Measurements from ENCODE around the gene MICAL3.

Gene MICAL3

DNA sequence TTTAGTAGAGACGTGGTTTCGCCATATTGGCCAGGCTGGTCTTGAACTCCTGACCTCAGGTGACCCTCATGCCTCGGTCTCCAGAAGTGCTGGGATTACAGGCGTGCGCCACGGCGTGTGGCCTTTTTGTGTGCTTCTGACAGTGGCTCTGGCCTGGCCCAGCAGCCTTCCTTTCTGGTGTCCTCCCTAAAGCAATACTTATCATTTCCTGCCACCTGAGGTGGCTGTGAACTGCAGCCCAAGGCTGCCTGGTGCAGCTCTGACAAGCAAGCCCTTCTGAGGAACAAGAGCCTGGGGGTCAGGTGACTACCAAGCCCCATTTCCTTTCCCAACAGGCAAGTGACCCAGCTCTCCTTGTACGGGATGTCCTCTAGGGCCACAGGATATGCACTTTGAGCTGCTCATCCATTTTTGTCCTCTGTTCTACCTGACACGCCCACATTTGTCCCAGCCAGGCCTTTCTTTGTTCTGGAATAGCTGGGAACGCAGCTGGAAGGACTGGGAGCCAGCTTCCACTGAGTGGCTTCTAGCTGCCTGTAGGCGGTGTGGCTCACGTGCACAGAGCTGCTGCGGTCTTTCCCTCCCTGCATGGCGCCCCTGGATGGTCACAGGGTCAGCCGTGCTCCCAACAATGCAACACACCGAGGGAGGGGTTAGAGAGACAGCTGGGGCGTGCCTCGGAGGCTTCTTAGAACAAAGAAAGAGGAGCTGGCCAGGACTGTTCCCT lies 237.8 kb downstream of the MICAL3 start:
- no peak for DNase-seq

DNA sequence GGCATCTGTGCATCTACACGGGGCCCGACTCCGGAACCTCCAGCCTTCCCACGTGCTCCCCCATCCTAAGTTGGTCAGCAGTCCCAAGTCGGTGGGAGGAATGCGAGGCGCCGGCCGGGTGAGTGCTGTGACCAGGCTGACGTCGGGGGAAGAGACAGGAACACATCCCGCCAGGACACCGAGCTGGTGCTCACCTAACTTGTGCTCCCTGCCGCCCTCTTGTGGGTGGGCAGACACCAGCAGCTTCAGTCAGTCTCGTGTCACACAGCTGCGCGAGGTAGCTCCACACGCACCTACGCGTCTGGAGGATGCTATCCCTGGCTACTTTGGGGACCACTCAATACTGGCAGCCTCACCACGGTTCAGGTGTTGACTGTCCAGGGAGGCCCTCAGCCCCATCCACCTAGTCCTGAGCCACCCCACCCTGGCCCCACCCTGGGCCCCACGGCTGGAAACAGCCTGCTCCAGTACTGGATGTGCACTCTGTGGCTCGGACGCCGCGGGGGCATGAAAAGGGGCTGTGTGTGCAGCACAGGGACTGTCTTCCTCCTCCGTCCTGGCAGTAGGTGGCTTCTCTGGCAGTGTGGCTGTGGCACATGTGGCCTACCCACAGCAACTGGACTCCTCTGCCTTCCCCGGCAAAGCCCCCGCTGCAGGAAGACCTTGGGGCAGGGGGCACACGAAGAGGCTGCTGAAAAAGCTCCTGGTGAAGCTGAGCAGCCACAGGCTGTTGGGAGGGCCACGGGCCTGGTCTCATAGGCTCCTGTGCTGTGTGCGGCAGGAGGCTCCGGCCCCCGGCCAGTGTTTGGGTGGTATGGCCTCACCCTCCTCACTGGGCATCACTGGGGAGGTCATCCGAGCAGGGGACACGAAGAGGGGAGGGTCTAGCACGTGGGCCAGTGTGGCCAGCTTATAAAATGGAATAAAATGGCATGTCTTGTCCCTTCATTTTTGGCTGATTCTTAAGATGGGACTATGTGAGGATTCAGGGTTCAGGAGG lies 238.9 kb downstream of the MICAL3 start:
- no peak for DNase-seq

DNA sequence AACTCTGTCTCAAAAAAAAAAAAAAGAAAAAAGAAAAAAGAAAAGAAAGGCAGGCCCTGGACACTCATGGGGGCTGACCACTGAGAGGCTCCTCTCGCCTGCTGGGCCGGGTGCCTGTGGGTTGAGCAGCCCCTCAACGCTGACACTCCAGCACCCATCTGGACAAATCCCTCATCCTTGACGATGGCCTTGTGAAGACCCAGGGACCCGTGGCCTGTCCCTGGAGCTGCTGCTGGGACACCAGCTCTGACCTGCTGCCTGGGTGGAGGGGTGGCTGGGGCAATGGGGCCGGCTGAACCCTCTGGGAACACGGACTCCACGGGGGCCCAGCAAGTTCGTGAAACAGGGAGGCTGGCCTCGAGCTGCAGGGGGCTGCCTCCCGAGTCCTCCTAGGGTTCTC lies 239.6 kb downstream of the MICAL3 start:
- DNase-seq = no peak

- no peak for DNase-seq
Measured at GRCh38 chr22:17783773-17784480, 240.4 kb downstream of the MICAL3 start.

DNA sequence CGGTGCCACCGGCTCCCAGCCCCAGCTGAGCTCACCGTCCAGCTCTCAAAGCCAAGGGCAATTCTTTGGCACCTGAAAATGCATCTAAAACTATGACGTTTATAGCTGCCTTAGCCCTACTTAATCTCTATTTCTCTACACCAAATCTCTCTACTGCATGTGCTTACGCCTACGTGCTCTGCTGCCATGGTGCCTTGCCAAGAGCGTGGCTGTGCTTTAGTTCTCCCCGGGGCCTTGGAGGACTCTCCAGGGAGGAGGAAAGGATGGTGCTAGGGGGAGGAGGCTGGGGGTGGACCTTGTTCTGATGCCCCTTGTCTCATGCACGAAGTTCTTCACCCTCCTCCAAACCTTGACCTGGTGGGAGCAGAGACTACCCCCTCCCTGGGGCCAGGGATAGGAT lies 241.0 kb downstream of the MICAL3 start:
- no peak for DNase-seq

DNA sequence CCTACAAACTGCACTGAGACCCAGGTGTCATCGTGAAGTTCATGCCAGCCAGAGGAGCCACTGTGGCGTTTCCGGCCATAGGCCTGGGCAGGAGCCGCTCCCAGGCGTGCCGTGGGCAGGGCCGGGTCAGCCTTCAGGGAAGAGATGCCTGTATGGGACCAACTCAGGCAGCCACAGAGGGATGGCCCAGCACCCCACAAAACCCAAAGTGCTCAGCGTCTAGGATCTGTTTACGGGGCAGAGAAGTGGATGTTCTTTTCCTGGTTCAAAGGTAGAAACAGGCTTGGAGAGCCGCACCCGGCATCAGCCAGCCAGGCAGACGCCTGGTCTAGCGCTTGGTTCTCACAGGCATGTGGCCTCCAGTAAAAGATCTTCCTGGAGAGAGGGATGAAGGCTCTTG lies 241.7 kb downstream of the MICAL3 start:
- no peak for DNase-seq

DNA sequence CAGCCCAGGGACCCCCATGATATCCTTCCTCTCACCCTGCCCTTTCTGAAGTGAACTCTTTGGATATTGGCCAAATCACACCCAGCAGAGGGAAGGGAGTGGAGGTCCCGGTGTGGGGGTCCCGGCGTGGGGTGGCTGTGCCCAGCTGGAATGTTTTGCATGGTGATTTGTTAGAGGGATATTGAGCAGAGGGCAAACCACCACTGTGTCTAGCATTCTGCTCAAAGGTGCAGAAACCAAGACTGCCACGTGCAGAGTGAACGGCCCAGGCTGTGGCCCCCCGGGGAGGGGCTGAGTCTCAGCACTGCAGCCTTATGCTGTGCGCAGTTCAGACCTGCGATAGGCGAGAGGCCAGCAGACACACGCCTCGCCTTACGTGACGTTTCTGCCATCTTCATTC lies 242.2 kb downstream of the MICAL3 start:
- DNase-seq = no peak

GRCh38 chr22:17781319-17782031 lies 242.9 kb downstream of the MICAL3 start:
- DNase-seq = no peak

- DNase-seq = no peak
Measured at GRCh38 chr22:17780741-17781318, 243.5 kb downstream of the MICAL3 start.

DNA sequence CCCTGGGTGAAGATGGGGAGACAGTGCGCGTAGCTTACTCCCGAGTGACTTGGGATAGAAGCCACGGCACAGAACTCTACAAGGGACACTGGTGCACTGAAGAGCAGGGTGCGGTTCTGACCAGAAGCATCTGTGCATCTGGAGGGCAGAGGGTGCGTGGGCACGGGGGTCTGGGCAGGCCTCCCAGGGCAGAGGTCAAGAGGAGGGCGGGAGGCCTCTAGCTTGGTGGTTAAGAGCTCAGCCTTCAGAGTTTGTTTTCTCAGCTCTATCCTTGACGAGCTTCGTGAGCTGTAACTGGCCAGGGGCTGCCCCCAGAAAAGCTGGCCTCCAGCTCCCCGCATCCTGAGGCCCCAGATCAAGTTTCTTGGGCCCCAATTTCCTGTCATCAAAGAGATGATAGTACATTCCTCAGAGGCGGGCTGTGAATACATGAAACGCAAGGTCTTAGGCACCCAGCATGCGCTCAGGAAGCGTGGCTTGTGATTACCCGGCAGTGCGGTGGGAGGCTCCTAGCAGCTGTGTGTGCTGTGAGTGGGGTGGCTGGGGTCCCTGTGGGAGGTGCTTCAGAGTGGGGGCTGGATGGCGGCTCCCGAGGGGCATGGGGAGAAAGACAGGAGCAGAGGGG lies 244.1 kb downstream of the MICAL3 start:
- no peak for DNase-seq

DNA sequence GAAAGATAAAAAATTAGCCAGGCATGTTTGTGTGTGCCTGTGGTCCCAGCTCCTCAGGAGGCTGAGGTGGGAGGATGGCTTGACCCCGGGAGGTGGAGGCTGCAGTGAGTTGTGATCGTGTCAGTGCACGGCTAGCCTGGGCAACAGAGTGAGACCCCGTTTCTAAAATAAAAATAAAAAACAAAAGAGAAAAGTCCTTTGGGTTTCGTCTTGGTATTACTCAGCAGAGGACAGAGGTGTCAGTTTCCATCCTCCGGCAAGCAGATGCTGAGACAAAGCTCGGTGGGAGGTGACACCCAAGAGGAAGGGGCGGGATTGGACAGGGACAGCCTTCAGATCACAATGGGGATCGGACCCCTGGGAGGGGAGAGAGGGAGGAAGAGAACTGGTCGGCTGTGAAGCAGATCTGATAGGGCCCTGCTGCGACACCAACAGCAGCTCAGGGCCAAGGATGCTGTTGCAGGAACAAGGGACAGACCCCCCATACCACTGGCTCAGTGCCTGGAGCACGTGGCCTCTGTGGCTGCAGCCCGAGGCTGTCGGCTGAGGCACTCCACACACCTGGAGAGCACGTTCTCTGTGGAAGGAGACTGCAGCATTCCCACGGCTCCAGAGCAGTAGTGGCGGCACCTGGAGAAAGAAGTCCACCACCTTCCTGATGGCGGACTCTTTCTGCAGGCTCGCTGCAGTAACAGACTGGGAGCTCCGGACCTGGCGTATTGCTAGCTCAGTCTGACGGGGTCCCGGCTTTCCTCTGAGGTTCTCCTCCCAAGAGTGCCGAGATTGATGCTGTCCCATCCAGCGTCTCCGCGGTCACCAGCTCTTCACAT lies 244.9 kb downstream of the MICAL3 start:
- no peak for DNase-seq

- no peak for DNase-seq
Measured at GRCh38 chr22:17778412-17778976, 245.9 kb downstream of the MICAL3 start.

DNA sequence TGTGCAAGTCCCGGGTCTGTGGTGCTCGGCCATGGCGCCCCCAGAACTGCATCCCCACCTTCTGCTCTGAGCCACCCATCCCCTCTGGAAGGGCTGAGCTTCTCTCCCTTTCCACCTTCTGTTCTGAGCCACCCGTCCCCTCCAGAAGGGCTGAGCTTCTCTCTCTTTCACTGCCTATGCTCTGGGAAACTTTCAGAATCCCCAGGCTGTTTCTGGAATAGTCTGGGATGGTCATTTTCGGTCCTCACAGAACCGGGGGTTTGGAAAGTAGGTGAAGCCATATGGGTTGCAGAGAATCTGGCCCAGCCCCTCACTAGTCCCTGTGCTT lies 246.7 kb downstream of the MICAL3 start:
- no peak for DNase-seq

- no peak for DNase-seq
Measured at GRCh38 chr22:17777005-17777716, 247.2 kb downstream of the MICAL3 start.

DNA sequence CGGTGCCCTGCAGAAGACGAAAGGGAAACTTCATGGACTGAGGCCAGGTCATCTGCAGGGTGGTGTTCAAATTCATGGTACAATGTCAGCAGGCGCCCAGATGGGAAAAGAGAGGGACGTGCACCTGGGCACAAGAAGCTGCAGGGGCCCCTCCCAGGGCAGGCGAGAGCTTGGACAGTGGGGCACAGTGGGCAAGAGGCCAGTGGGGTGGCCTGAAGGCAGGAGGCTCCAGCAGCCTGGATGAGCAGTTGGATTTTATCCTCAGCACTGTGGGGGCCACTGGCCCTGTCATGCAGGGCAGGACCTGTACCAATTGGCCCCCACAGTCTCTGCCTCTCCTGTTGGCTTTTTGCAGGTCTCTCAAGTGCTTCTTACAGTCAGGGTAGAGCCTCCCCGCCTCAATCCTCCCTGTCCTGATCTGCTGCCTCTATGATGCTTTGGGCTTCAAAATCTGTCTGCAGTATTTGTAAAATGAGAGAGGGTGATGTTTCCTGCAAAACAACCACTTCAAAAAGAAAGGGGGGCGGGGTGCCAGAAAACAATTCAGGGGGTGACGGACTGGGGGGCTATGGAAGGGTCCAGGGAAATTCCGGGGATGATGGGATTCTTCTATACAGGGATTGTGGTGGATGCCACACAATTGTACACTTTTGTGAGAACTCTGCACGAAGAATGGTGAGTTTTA lies 248.4 kb downstream of the MICAL3 start:
- no peak for DNase-seq

GRCh38 chr22:17774926-17775685 lies 249.3 kb downstream of the MICAL3 start:
- DNase-seq = no peak

- DNase-seq = no peak
Measured at GRCh38 chr22:17774206-17774925, 250.0 kb downstream of the MICAL3 start, which contains the start of gene BID. TSS of gene BID (minus strand) at chr22:17774469. CDS start at chr22:17750116, 24,353 bp downstream.

Measured in left hindlimb (tissue), 1 donor.